Activated naive CD4-positive, alpha-beta T cell (primary cell): Measurements from ENCODE around the gene SV2C.

Source experiments
- DNase-seq, 4 experiments: peaks; one replicate each; lab custom pipeline; 2025; lab: John Stamatoyannopoulos, UW

The SV2C gene

GRCh38 chr5:76384189-76384588, 301.0 kb downstream of the SV2C start:
- DNase-seq = no peak

GRCh38 chr5:76384705-76385104, 301.5 kb downstream of the SV2C start:
- no peak for DNase-seq

GRCh38 chr5:76385540-76385939, 302.4 kb downstream of the SV2C start:
- no peak for DNase-seq

GRCh38 chr5:76386360-76386759, 303.2 kb downstream of the SV2C start:
- no peak for DNase-seq

GRCh38 chr5:76388236-76388635, 305.1 kb downstream of the SV2C start:
- DNase-seq = no peak

- no peak for DNase-seq
Measured at GRCh38 chr5:76388791-76389512, 305.8 kb downstream of the SV2C start.

- DNase-seq = no peak
Measured at GRCh38 chr5:76389513-76390154, 306.5 kb downstream of the SV2C start.

- DNase-seq = peak in 1 of 4 experiments; percentile 6
Measured at GRCh38 chr5:76391014-76391413, 307.8 kb downstream of the SV2C start.

GRCh38 chr5:76393035-76393680, 310.0 kb downstream of the SV2C start:
- DNase-seq = peak in 1 of 4 experiments; percentile 5

- no peak for DNase-seq
Measured at GRCh38 chr5:76397200-76397599, 314.0 kb downstream of the SV2C start.

GRCh38 chr5:76399268-76399667, 316.1 kb downstream of the SV2C start:
- DNase-seq = no peak

GRCh38 chr5:76400466-76400865, 317.3 kb downstream of the SV2C start:
- DNase-seq = no peak

- DNase-seq = no peak
Measured at GRCh38 chr5:76401801-76402250, 318.6 kb downstream of the SV2C start.

GRCh38 chr5:76402251-76402885, 319.2 kb downstream of the SV2C start:
- peak; percentile 13 to 68 (median 32) for DNase-seq

- DNase-seq = peak; percentile 52 to 73 (median 63)
Measured at GRCh38 chr5:76402886-76403765, 319.9 kb downstream of the SV2C start, which contains the start of gene IQGAP2. TSS of gene IQGAP2 (plus strand) at chr5:76403285. CDS start at chr5:76403546, 261 bp downstream.
